ENCODE measurements around the gene EEIG1.

DNA sequence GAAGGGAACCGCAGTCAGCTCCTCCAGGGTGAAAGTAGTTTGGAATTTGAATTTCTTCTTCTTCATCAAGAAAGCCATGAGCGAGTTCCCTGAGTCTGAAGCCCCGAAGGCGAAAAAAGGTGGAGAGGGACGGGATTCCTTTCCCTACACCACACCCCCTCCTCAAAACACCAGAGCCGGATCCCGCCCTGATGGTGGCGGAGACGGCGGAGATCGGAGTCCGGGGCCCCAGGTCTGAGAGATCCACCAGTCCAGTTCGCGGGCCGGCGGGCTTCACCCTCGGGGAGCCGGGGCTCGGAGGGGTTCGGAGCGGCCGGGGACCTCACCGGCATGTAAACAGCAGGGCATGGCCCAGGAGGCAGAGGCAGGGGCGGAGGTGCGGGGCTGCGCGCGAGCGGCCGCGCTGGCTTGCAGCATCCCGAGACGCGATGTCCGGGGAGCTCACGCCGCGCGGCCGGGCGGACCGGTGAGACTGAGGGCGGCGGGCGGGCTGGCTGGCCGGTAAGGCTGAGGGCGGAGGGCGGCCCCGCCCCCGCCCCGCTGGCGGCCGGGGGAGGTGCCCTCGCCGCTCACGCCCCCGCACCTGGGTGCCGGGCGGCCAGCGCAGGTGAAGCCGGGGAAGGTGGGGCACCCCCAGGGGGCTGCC lies 606 bp downstream of the EEIG1 start:
- TF ChIP-seq, protein P1, sequence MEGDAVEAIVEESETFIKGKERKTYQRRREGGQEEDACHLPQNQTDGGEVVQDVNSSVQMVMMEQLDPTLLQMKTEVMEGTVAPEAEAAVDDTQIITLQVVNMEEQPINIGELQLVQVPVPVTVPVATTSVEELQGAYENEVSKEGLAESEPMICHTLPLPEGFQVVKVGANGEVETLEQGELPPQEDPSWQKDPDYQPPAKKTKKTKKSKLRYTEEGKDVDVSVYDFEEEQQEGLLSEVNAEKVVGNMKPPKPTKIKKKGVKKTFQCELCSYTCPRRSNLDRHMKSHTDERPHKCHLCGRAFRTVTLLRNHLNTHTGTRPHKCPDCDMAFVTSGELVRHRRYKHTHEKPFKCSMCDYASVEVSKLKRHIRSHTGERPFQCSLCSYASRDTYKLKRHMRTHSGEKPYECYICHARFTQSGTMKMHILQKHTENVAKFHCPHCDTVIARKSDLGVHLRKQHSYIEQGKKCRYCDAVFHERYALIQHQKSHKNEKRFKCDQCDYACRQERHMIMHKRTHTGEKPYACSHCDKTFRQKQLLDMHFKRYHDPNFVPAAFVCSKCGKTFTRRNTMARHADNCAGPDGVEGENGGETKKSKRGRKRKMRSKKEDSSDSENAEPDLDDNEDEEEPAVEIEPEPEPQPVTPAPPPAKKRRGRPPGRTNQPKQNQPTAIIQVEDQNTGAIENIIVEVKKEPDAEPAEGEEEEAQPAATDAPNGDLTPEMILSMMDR (IDR thresholded peaks at IDR 0.05) = no peak
- TF ChIP-seq POLR2A (IDR thresholded peaks at IDR 0.05) = no peak

All from suprapubic skin (tissue), 3 donors.